Activated CD4-positive, alpha-beta T cell treated with anti-CD3 and anti-CD28 coated beads, Interleukin-2, amount 50 U/mL, for 24 hours (primary cell): ENCODE measurements around the gene UBAC2.
A peak's percentile ranks its signal among the peaks of the same experiment; 100 is the strongest.

Source experiments
- DNase-seq, 2 donors: peaks; one replicate each; pipeline ENCODE4 v3.0.0-alpha.2; 2020; ENCODE audit warnings: low read depth in 1 of 2, low spot score in 1 of 2

Gene UBAC2

DNA sequence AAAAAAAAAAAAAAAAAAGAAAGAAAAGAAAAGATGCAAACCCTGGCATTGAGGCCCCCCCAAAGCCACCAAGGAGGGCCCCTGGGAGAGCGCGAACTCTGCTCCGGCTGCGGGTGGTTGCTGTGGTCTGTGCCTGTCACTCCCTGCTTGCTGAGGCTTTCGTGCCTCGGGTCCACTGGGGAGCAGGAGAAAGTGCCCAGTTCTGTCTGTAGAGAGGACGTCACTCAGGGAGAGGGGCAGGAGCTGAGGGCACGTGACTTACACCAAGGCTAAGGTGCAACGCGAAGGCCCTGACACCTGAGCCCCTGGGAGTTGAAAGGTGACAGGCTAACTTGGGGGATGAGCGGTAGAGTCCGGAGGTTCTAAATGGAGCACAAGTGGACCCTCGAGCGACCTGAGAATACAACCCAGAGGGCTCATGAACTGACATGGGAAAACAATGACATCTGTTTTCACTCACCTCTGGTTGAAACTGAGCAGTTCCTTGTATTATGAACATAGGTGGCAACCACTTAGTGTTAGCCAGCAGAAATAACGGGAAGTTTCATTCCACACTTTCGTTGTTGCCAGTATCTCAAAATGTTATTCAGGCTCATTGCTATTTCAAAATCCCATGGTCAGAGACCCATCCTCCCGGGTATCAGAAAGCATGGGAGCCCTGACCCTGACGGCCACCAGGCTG is 231.4 kb downstream of the UBAC2 start:
- DNase-seq = no peak

GRCh38 chr13:99432609-99433542 is 232.2 kb downstream of the UBAC2 start:
- DNase-seq = peak; percentile 64 to 90

- DNase-seq = no peak
Observed at GRCh38 chr13:99433543-99434075, 233.0 kb downstream of the UBAC2 start.

DNA sequence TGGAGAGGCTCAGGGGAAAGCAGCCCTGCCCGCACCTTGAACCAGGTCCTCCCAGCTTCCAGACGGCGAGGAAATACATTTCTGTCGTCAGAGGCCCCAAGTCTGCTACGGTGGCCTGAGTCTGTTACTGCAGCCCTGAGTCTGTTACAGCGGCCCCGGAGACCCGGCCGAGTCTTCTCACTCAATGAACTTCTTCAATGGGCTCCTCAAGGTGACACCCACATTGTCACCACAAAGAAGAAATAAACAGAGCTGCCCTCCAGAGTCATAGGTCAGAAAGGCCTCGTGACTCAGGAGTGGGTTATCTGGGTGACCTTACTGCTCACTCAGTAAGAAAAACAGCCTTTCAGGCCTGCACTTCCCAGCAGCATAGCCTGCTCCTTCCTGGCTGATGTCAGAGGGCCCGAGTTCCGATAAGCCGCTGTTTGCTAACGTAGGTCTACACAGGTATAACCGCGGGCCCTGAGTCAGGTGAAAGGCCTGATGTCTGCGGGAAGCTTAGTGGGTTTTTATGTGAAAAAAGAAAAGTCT is 233.7 kb downstream of the UBAC2 start:
- peak in 1 of 2 donors; percentile 69 for DNase-seq

DNA sequence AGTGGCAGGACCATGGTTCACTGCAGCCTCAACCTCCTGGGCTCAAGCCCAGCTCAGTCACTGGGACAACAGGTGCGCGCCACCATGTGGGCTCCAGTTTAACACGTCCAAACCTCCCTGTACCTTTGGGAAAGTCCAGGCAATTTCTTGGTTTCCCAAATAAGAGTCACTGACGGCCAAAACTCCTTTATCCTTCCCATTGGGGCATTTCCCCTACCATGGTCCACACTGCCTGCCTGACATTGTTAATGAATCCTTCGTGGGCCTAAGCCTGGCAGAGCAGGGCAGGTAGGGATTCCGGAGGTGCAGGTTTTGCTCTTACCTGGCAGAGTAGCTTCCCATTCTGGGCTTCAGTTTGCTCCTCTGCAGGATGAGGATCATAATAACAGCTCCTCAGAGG is 234.5 kb downstream of the UBAC2 start:
- DNase-seq = no peak

GRCh38 chr13:99435998-99436397 is 235.3 kb downstream of the UBAC2 start:
- DNase-seq = no peak
